NCI-H128 (cell line): ENCODE data around the gene ZBTB37.
A peak's percentile ranks its signal among the peaks of the same experiment; 100 is the strongest.
"Not testable (repeated sequence)": the region's sequence is repeated elsewhere in the genome, so short reads cannot be mapped to it uniquely, and the experiment has no call there.

Source experiments
- DNase-seq: peaks from one replicate; lab custom pipeline; 2025; ENCODE audit not compliant: unreplicated experiment; lab: John Stamatoyannopoulos, UW

Gene ZBTB37

GRCh38 chr1:173868266-173869020, at the start of gene ZBTB37:
Gene ZBTB37, plus strand, starts transcription at chr1:173868380. Its CDS starts 1,846 bp downstream, at chr1:173870226.
- DNase-seq: peak; percentile 68

- DNase-seq: no peak
These were observed 49.7 kb upstream of the ZBTB37 start for GRCh38 chr1:173818459-173818858.

GRCh38 chr1:173821680-173822079, 46.5 kb upstream of the ZBTB37 start:
- no peak for DNase-seq

GRCh38 chr1:173823781-173824314, 44.3 kb upstream of the ZBTB37 start:
- DNase-seq: no peak

GRCh38 chr1:173824315-173825081, 43.7 kb upstream of the ZBTB37 start, which contains the start of the genes CENPL and DARS2:
Gene CENPL, minus strand, starts transcription at chr1:173824883. Its CDS starts 13,584 bp downstream, at chr1:173811299.
Gene DARS2, plus strand, starts transcription at chr1:173824673. Its CDS starts 557 bp downstream, at chr1:173825230.
- peak; percentile 98 for DNase-seq

- no peak for DNase-seq
These were observed 40.6 kb upstream of the ZBTB37 start for GRCh38 chr1:173827611-173828010.

- no peak for DNase-seq
These were observed 35.4 kb upstream of the ZBTB37 start for GRCh38 chr1:173832748-173833147.

GRCh38 chr1:173852105-173852504, 16.1 kb upstream of the ZBTB37 start:
- DNase-seq: no peak

GRCh38 chr1:173853074-173853473, 15.1 kb upstream of the ZBTB37 start:
- no peak for DNase-seq

GRCh38 chr1:173856014-173856413, 12.2 kb upstream of the ZBTB37 start:
- DNase-seq: no peak

GRCh38 chr1:173856903-173857302, 11.3 kb upstream of the ZBTB37 start:
- DNase-seq: no peak

GRCh38 chr1:173857363-173857917, 10.7 kb upstream of the ZBTB37 start:
- no peak for DNase-seq

- DNase-seq: not testable (repeated sequence)
These were observed 8.6 kb upstream of the ZBTB37 start for GRCh38 chr1:173859547-173859946.

- DNase-seq: no peak
These were observed 8.1 kb upstream of the ZBTB37 start for GRCh38 chr1:173860065-173860464.

GRCh38 chr1:173861731-173862145, 6.4 kb upstream of the ZBTB37 start:
- DNase-seq: no peak

- not testable (repeated sequence) for DNase-seq
These were observed 5.9 kb upstream of the ZBTB37 start for GRCh38 chr1:173862146-173862768.

GRCh38 chr1:173862769-173863223, 5.4 kb upstream of the ZBTB37 start:
- DNase-seq: no peak

- DNase-seq: no peak
These were observed 4.7 kb upstream of the ZBTB37 start for GRCh38 chr1:173863224-173864161.

GRCh38 chr1:173864179-173864867, 3.9 kb upstream of the ZBTB37 start:
- no peak for DNase-seq
